Measurements from ENCODE around the gene S100A10. TPM values are rescaled to one million over a fixed set of nuclear protein-coding genes. Genes with fewer than 3 reads are reported as not detected.

The S100A10 gene
- total RNA-seq, 1 donor from 2014 or later = 245 TPM

- H3K4me3 Mint-ChIP-seq (ENCODE audit: unreplicated experiment) = no peak overlapping the region
- no peak for DNase-seq
- TF ChIP-seq CTCF (IDR thresholded peaks at IDR 0.05; ENCODE audit: partially characterized antibody, unreplicated experiment) = no peak
- H3K36me3 Mint-ChIP-seq (ENCODE audit: unreplicated experiment) = no peaks in the 10 kb centered on the region
- H3K9me3 Mint-ChIP-seq (ENCODE audit: unreplicated experiment) = no peaks in the 10 kb centered on the region
- peaks cover 2% of the 10 kb centered on the region for H3K27me3 Mint-ChIP-seq (ENCODE audit: unreplicated experiment)
- peaks cover 9% of the 10 kb centered on the region for H3K4me1 Mint-ChIP-seq (ENCODE audit: low read depth, unreplicated experiment)
- no peak overlapping the region for H3K27ac Mint-ChIP-seq (ENCODE audit: unreplicated experiment)
Observed at GRCh38 chr1:151942882-151943281, 50.8 kb downstream of the S100A10 start.

GRCh38 chr1:151940541-151940940 lies 53.1 kb downstream of the S100A10 start:
- no peak overlapping the region for H3K4me3 Mint-ChIP-seq (ENCODE audit: unreplicated experiment)
- peaks cover 2% of the 10 kb centered on the region for H3K27me3 Mint-ChIP-seq (ENCODE audit: unreplicated experiment)
- H3K27ac Mint-ChIP-seq (ENCODE audit: unreplicated experiment) = no peak overlapping the region
- DNase-seq = no peak
- H3K36me3 Mint-ChIP-seq (ENCODE audit: unreplicated experiment) = no peaks in the 10 kb centered on the region
- H3K9me3 Mint-ChIP-seq (ENCODE audit: unreplicated experiment) = no peaks in the 10 kb centered on the region
- H3K4me1 Mint-ChIP-seq (ENCODE audit: low read depth, unreplicated experiment) = peaks cover 8% of the 10 kb centered on the region
- TF ChIP-seq CTCF (IDR thresholded peaks at IDR 0.05; ENCODE audit: partially characterized antibody, unreplicated experiment) = no peak

GRCh38 chr1:151939779-151940178 lies 53.9 kb downstream of the S100A10 start:
- no peak overlapping the region for H3K27ac Mint-ChIP-seq (ENCODE audit: unreplicated experiment)
- H3K36me3 Mint-ChIP-seq (ENCODE audit: unreplicated experiment) = no peaks in the 10 kb centered on the region
- H3K4me3 Mint-ChIP-seq (ENCODE audit: unreplicated experiment) = no peak overlapping the region
- no peak for TF ChIP-seq CTCF (IDR thresholded peaks at IDR 0.05; ENCODE audit: partially characterized antibody, unreplicated experiment)
- no peaks in the 10 kb centered on the region for H3K9me3 Mint-ChIP-seq (ENCODE audit: unreplicated experiment)
- peaks cover 2% of the 10 kb centered on the region for H3K27me3 Mint-ChIP-seq (ENCODE audit: unreplicated experiment)
- DNase-seq = no peak
- peaks cover 9% of the 10 kb centered on the region for H3K4me1 Mint-ChIP-seq (ENCODE audit: low read depth, unreplicated experiment)

- Mint-ChIP-seq H3K4me1 (ENCODE audit: low read depth, unreplicated experiment) (peaks cover 9% of the 10 kb centered on the region), H3K27ac (ENCODE audit: unreplicated experiment) (no peak overlapping the region), H3K4me3 (ENCODE audit: unreplicated experiment) (no peak overlapping the region), H3K9me3 (ENCODE audit: unreplicated experiment) (no peaks in the 10 kb centered on the region), H3K27me3 (ENCODE audit: unreplicated experiment) (peaks cover 2% of the 10 kb centered on the region), H3K36me3 (ENCODE audit: unreplicated experiment) (no peaks in the 10 kb centered on the region)
- no peak for DNase-seq
- TF ChIP-seq CTCF (IDR thresholded peaks at IDR 0.05; ENCODE audit: partially characterized antibody, unreplicated experiment) = no peak
Observed at GRCh38 chr1:151939141-151939540, 54.5 kb downstream of the S100A10 start.

- H3K4me1 Mint-ChIP-seq (ENCODE audit: low read depth, unreplicated experiment) = peaks cover 9% of the 10 kb centered on the region
- TF ChIP-seq CTCF (IDR thresholded peaks at IDR 0.05; ENCODE audit: partially characterized antibody, unreplicated experiment) = no peak
- H3K27me3 Mint-ChIP-seq (ENCODE audit: unreplicated experiment) = peaks cover 2% of the 10 kb centered on the region
- H3K27ac Mint-ChIP-seq (ENCODE audit: unreplicated experiment) = peak overlapping the region; percentile 28
- H3K9me3 Mint-ChIP-seq (ENCODE audit: unreplicated experiment) = no peaks in the 10 kb centered on the region
- peak; percentile 31 for DNase-seq
- H3K4me3 Mint-ChIP-seq (ENCODE audit: unreplicated experiment) = no peak overlapping the region
- no peaks in the 10 kb centered on the region for H3K36me3 Mint-ChIP-seq (ENCODE audit: unreplicated experiment)
Observed at GRCh38 chr1:151936653-151937052, 57.0 kb downstream of the S100A10 start.
